Skin of body (tissue), 2 donors: ENCODE measurements around the gene CHRM1. TPM values are rescaled to one million over a fixed set of nuclear protein-coding genes. Genes with fewer than 3 reads are reported as not detected.
A peak's percentile ranks its signal among the peaks of the same experiment; 100 is the strongest.

Experiments
- DNase-seq: peaks from one replicate; lab custom pipeline; 2025; lab: John Stamatoyannopoulos, UW
- total RNA-seq: library from RNA; depleted of rRNA; stranded (reverse); fragments of >200 nt; gene quantifications from one replicate; pipeline ENCODE4 v1.2.3, GENCODE V29; 2014

CHRM1 gene
- total RNA-seq, 1 donor from 2014 or later = 0.69 TPM

DNA sequence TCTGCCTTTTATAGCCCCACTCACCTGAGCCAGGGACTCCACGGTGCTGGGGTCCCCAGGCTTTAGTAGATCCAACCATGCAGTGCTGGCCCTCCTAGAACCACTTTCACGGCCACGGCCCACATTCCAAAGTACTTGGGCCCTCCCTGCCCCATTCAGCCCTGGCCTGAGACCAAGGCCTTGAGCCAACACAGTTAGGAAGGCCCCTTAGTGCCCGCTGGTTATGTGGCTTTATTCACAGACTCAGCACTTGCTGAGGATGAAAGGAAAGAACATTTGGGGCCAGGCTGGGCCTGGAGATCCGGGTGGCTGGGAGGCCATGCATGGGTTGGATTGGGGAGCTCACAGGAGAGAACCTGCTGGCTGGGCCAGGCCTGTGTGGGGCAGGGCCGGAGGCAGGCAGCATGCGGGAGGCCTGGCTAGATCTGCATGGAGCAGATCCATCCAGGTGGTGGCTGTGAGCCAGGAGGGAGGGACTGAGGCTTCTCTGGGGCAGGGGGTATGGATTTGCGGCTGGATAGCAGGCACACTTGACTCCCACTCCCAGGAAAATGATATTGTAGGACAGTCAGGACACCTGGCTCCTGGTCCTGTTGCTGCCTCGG lies 12.6 kb downstream of the CHRM1 start:
- no peak for DNase-seq

DNA sequence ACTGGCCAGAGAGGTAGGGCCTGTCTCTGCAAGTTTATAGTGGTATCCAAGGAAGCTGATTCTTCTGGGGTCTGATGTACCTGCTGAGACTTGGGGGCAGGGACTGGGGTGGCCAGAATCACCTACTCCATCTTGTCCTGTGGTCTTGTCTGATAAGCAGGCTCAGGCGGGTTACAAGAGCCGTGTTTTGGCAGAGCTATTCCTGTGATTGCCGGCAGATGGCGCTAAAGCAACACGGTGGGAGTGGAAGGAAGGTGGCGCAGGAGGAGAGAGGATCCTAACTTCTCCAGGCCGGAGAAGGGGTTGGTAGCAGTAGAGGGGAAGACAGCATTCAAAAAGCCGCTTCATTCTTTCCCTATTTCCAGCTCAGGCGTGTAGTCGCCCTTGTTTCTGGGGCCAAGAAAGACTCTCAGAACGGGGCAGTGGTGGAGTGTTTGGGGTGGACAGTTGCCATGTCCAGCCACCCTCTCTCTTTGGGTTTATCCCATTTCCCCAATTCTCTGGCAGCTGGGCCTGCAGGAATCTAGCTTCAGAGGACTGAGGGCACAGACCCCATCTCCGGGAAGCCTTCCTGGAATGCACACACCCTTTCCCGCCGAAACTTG lies 15.1 kb downstream of the CHRM1 start:
- peak; percentile 79 for DNase-seq

- DNase-seq = no peak
Observed at GRCh38 chr11:62905296-62905695, 15.9 kb downstream of the CHRM1 start.

DNA sequence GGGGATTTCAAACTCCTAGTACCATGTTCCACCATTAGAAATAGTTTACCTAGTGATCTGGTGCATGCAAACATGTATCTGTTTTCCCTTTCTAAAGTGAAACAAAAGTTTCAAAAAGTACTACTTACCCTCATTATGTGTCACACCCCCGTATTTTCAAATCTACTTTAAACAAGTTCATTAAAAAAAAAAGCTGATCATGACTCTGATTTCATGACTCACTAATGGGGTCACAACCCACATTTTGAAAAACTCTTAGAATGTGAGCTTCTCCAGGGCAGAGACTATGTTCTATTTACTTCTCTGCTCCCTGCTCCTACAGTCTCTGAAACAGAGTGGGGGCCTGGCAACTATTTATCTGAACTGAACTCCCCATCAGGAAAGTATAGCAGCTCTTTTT lies 18.2 kb downstream of the CHRM1 start:
- DNase-seq = no peak

- DNase-seq = no peak
Observed at GRCh38 chr11:62898027-62898426, 23.1 kb downstream of the CHRM1 start.

DNA sequence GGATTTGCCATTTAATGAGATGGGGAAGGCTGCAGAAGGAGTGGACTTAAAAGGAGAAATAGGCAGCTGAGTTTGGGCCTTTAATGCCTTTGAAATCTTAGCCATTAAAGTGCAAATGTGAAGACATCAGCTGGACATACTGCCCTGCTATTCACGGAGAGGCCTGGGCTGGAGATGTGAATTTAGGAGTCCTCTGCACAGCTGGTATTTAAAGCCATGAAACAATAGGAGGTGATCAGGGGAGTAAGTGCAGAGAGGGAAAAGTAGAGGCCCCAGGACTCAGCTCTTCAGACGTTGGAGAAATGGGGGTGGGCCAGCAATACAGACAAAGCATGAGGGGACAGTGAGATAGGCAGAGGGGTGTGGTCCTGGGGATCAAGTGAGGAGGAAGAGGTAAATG lies 23.9 kb downstream of the CHRM1 start:
- no peak for DNase-seq

GRCh38 chr11:62896049-62896448 lies 25.1 kb downstream of the CHRM1 start:
- DNase-seq = no peak

DNA sequence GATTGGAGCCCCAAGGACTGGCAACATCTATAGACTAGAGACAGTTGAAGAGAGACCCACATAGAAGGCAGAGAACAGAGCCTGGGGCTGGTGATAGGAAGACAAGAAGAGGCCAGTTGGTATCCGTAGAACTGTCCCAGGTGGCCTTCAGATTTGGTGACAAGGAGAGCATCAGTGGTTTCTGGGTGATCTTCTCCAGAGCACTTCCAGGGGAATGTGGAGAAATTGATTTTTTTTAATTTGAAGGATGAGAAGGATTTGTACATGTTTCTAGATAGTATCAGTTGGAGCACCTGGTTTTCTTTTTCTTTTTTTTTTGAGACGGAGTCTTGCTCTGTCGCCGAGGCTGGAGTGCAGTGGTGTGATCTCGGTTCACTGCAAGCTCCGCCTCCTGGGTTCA lies 25.7 kb downstream of the CHRM1 start:
- DNase-seq = no peak

- no peak for DNase-seq
Observed at GRCh38 chr11:62892077-62892922, 28.9 kb downstream of the CHRM1 start.

DNA sequence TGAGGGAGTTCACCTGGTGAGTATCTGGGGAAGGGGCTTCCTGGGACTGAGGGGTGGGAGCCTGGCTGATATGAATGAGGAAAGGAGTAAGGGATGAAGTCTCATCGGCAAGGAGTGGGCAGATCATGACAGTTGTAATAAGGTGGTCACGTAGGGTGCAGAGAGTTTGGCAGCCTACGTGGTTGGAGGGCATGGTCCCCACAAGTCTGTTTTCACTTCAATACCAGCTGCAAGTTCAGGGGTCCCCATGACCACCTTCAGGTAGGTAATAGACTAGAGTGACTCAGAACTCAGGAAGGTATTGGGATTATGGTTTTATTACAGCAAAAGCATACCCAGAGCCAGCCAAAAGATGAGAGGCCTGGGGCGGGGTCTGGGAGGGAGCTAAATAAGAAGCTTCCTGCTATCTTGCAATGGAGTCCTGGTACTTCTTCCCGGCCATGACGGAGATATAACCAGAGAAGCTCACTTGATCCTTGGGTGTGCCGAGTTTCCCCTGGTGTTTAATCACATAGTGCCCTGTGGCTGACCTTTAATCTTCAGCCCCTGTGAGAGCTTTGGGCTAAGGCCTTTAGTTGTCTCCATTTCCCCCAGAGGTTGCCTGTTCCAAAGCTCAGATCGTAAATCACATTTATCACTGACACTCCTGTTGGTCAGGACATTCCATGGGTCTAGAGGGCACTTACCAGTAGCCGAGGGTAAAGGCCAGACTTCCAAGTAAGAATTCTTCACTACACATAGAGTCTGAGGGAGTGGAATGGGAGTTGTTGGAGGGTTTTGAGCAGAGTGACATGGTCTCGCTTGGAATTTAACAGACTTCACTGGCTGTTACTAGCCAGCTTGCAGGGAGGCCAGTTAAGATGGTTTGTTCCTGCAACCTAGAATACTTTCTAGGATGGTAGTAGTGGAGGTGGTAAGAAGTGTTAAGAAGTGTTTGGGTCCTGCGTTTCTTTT lies 31.4 kb downstream of the CHRM1 start:
- DNase-seq = no peak

- no peak for DNase-seq
Observed at GRCh38 chr11:62889126-62889483, 32.1 kb downstream of the CHRM1 start.

GRCh38 chr11:62888406-62888805 lies 32.8 kb downstream of the CHRM1 start:
- DNase-seq = no peak

- DNase-seq = no peak
Observed at GRCh38 chr11:62885137-62885750, 35.9 kb downstream of the CHRM1 start.

GRCh38 chr11:62883673-62884072 lies 37.5 kb downstream of the CHRM1 start:
- no peak for DNase-seq

DNA sequence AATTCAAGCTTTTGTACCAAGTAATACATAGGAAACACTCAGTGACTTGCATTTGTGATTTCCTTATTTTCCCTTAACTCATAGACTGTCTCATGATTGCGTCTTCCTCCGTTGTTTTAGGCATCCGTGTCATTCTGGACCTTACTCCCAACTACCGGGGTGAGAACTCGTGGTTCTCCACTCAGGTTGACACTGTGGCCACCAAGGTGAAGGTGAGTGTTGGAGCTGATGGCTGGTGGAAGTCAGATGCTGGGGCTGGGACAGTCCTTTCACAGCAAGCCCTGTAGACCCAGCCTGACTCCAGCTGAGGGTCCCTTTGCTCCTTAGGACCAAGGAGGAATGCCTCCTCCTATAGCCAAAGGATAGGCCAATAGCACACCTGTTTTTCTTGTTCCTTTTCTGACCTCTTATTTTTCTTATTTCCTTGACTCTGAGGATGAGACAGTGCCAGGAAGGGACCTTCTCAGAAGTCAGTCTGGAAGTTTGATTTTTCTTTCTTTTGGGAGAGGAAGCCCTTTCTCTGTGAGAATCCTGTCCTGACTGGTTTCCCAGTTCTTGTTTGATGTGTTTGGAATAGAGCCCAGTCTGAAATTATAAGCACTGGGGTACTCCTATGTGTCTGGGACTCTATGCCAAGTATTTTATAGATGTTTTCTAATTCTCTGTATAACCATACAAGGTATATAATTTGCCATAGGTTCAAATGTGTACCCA lies 38.2 kb downstream of the CHRM1 start:
- DNase-seq = no peak

DNA sequence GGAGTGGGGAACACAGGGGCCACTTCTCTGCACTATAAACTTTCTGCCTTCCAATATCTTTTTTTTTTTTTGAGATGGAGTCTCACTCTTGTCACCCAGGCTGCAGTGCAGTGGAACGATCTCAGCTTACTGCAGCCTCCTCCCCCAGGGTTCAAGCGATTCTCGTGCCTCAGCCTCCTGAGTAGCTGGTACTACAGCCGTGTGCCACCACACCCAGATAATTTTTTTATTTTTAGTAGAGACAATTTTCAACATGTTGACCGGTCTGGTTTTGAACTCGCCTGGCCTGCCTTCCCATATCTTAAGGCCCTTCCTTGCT lies 38.8 kb downstream of the CHRM1 start:
- no peak for DNase-seq

- DNase-seq = peak; percentile 94
Observed at GRCh38 chr11:62881579-62882430, 39.4 kb downstream of the CHRM1 start.

DNA sequence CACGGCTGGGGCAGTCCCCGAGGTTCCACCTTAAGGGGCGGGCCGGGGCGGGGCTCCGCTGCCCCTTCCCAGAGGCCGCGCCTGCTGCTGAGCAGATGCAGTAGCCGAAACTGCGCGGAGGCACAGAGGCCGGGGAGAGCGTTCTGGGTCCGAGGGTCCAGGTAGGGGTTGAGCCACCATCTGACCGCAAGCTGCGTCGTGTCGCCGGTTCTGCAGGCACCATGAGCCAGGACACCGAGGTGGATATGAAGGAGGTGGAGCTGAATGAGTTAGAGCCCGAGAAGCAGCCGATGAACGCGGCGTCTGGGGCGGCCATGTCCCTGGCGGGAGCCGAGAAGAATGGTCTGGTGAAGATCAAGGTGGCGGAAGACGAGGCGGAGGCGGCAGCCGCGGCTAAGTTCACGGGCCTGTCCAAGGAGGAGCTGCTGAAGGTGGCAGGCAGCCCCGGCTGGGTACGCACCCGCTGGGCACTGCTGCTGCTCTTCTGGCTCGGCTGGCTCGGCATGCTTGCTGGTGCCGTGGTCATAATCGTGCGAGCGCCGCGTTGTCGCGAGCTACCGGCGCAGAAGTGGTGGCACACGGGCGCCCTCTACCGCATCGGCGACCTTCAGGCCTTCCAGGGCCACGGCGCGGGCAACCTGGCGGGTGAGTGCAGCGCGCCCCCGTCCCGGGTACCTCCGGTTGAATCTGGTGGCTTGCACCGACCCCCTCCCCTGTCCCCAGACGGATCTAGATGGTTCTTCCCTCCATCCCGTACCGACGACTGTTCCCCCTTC lies 40.2 kb downstream of the CHRM1 start, which contains the start of gene SLC3A2:
TSS of gene SLC3A2 (plus strand) at position 94 of the 776 bp plus-strand sequence. CDS start at position 222, 128 bp downstream.
- DNase-seq = peak; percentile 86
